Keratinocyte (primary cell): Measurements from ENCODE around the gene CFAP299. TPM values are rescaled to one million over a fixed set of nuclear protein-coding genes. Genes with fewer than 3 reads are reported as not detected.
"Not testable (repeated sequence)": the region's sequence is repeated elsewhere in the genome, so short reads cannot be mapped to it uniquely, and the experiment has no call there.

ENCODE experiments used
- DNase-seq: peaks from one replicate; pipeline ENCODE4 v3.0.0-alpha.2; 2011; ENCODE audit warnings: low read depth, missing footprints, low spot score
- FAIRE-seq: peaks from 2 replicates; lab custom pipeline; 2011; peaks lifted over from hg19 to GRCh38; lab: Jason Lieb, UNC
- H2AFZ ChIP-seq: 2 replicates; pipeline ENCODE4 v1.6.0; 2012; ENCODE audit warnings: low read length, control low read depth, inconsistent platforms; ENCODE audit not compliant: control insufficient read depth
- H3K27ac ChIP-seq: 2 replicates; pipeline ENCODE4 v1.5.1; 2011; ENCODE audit warnings: low read length; ENCODE audit not compliant: control insufficient read depth, insufficient read depth
- H3K27me3 ChIP-seq: 3 replicates; pipeline ENCODE4 v1.6.0; 2011; ENCODE audit warnings: low read length; ENCODE audit not compliant: control insufficient read depth, insufficient read depth; ENCODE audit errors: extremely low read depth
- H3K36me3 ChIP-seq, 2 experiments: 2 replicates in 1 of 2; 3 replicates in 1 of 2; pipeline ENCODE4 v1.5.1; 2011; ENCODE audit warnings: low read length in 2 of 2, mild to moderate bottlenecking in 1 of 2; ENCODE audit not compliant: control insufficient read depth in 2 of 2, insufficient read depth in 2 of 2; ENCODE audit errors: extremely low read depth in 1 of 2
- H3K4me1 ChIP-seq: 3 replicates; pipeline ENCODE4 v1.5.1; 2011; ENCODE audit warnings: low read length; ENCODE audit not compliant: control insufficient read depth, insufficient read depth; ENCODE audit errors: extremely low read depth
- H3K4me2 ChIP-seq: 3 replicates; pipeline ENCODE4 v1.6.0; 2011; ENCODE audit warnings: low read depth, low read length; ENCODE audit not compliant: control insufficient read depth, insufficient read depth; ENCODE audit errors: extremely low read depth
- H3K4me3 ChIP-seq, 3 experiments: fragments of 200-600 bp in 1 of 3; sonication (generic) in 1 of 3; 2 replicates in 2 of 3; 3 replicates in 1 of 3; pipeline ENCODE4 v1.5.1; 2011 to 2016; ENCODE audit warnings: low read length in 3 of 3, mild to moderate bottlenecking in 3 of 3, control low read depth in 2 of 3, inconsistent platforms in 1 of 3, low read depth in 1 of 3, mixed read lengths in 1 of 3, mixed run types in 1 of 3, moderate library complexity in 1 of 3; ENCODE audit not compliant: control insufficient read depth in 2 of 3, insufficient read depth in 2 of 3; ENCODE audit errors: extremely low read depth in 1 of 3
- H3K79me2 ChIP-seq: 2 replicates; pipeline ENCODE4 v1.6.0; 2012; ENCODE audit warnings: low read length; ENCODE audit not compliant: control insufficient read depth, insufficient read depth
- H3K9ac ChIP-seq: 3 replicates; pipeline ENCODE4 v1.6.0; 2011; ENCODE audit warnings: low read length; ENCODE audit not compliant: control insufficient read depth, insufficient read depth; ENCODE audit errors: extremely low read depth
- H3K9me1 ChIP-seq: 3 replicates; pipeline ENCODE4 v1.6.0; 2011; ENCODE audit warnings: low read length; ENCODE audit not compliant: control insufficient read depth, insufficient read depth; ENCODE audit errors: extremely low read depth
- H3K9me3 ChIP-seq: 2 replicates; pipeline ENCODE4 v1.5.1; 2012; ENCODE audit warnings: low read depth, low read length; ENCODE audit not compliant: control insufficient read depth
- H4K20me1 ChIP-seq: 3 replicates; pipeline ENCODE4 v1.6.0; 2011; ENCODE audit warnings: low read length; ENCODE audit not compliant: control insufficient read depth, insufficient read depth; ENCODE audit errors: extremely low read depth
- EZH2 ChIP-seq: IDR thresholded peaks from one replicate; pipeline ENCODE4 v1.6.1; 2012; ENCODE audit warnings: inconsistent platforms, mild to moderate bottlenecking, low read length, moderate library complexity
- dilution Hi-C: fragments of 300-500 bp; cut with MboI; formaldehyde crosslinking; loops from one replicate; pipeline ENCODE4 v1.7.0; 2020; ENCODE audit warnings: low sequenced_read_pairs; ENCODE audit not compliant: extremely low pct_ligation_motif_present
- polyA plus RNA-seq, 5 experiments: library from polyadenylated mRNA; depleted of rRNA in 3 of 5; stranded (reverse) in 3 of 5; stranded (forward) in 1 of 5; unstranded in 1 of 5; fragments of >200 nt; gene quantifications; 1 replicate in 1 of 5; 2 replicates in 3 of 5; 3 replicates in 1 of 5; pipeline versions ENCODE4 v1.2.1 to v1.2.3, GENCODE V29; 2011 to 2012; ENCODE audit warnings: missing spikeins in 2 of 5, low read depth in 1 of 5, low replicate concordance in 1 of 5
- TF ChIP-seq, protein P1 (sequence below), 3 experiments: IDR thresholded peaks in 1 of 3; conservative IDR thresholded peaks in 1 of 3; optimal IDR thresholded peaks in 1 of 3; 2 replicates in 2 of 3; 3 replicates in 1 of 3; pipeline versions ENCODE3 to v1.5.1; 2011; ENCODE audit warnings: low read length in 3 of 3, mild to moderate bottlenecking in 3 of 3, moderate library complexity in 2 of 3, control low read depth in 1 of 3, inconsistent platforms in 1 of 3; ENCODE audit not compliant: insufficient read depth in 2 of 3; ENCODE audit errors: extremely low read depth in 1 of 3

Gene CFAP299
- polyA plus RNA-seq, 1 donor (not counting 4 experiments of a cell fraction or from before 2014, with no cell fraction given): 0.14 TPM

GRCh38 chr4:80740375-80740774, 404.8 kb downstream of the CFAP299 start:
- Histone ChIP-seq H3K4me2 (no peak overlapping the region), H3K4me1 (no peaks in the 10 kb centered on the region), H3K36me3 (no peaks in the 10 kb centered on the region), H3K79me2 (no peaks in the 10 kb centered on the region), H2AFZ (no peak overlapping the region), H4K20me1 (no peaks in the 10 kb centered on the region), H3K9ac (no peak overlapping the region), H3K4me3 (no peak overlapping the region), H3K27ac (no peak overlapping the region), H3K27me3 (no peaks in the 10 kb centered on the region), H3K9me3 (no peaks in the 10 kb centered on the region), H3K9me1 (no peaks in the 10 kb centered on the region)
- FAIRE-seq: no peak
- TF ChIP-seq, protein P1, sequence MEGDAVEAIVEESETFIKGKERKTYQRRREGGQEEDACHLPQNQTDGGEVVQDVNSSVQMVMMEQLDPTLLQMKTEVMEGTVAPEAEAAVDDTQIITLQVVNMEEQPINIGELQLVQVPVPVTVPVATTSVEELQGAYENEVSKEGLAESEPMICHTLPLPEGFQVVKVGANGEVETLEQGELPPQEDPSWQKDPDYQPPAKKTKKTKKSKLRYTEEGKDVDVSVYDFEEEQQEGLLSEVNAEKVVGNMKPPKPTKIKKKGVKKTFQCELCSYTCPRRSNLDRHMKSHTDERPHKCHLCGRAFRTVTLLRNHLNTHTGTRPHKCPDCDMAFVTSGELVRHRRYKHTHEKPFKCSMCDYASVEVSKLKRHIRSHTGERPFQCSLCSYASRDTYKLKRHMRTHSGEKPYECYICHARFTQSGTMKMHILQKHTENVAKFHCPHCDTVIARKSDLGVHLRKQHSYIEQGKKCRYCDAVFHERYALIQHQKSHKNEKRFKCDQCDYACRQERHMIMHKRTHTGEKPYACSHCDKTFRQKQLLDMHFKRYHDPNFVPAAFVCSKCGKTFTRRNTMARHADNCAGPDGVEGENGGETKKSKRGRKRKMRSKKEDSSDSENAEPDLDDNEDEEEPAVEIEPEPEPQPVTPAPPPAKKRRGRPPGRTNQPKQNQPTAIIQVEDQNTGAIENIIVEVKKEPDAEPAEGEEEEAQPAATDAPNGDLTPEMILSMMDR (optimal IDR thresholded peaks at IDR 0.05 in 1 of 3, IDR thresholded peaks at IDR 0.05 in 1 of 3, conservative IDR thresholded peaks at IDR 0.05 in 1 of 3; ENCODE audit: extremely low read depth in 1 of 3, insufficient read depth in 2 of 3, low read length in 3 of 3): no peak
- no peak for TF ChIP-seq EZH2
- dilution Hi-C loops: no loop called here
- no peak for DNase-seq

DNA sequence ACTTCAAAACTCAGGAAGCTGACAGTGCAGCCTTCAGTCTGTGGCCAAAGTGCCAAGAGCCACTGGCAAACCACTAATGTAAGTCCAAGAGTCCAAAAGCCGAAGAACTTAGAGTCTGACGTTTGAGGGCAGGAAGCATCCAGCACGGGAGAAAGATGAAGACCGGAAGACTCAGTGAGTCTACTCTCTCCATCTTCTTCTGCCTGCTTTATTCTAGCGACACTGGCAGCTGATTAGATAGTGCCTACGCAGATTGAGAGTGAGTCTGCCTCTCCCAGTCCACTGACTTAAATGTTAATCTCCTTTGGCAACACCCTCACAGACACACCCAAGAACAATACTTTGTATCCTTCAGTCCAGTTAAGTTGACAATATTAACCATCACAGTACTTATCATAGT, 414.0 kb downstream of the CFAP299 start:
- H3K27ac ChIP-seq, H3K79me2 ChIP-seq, H3K9ac ChIP-seq, DNase-seq, H3K9me1 ChIP-seq, dilution Hi-C loops, FAIRE-seq, H3K4me1 ChIP-seq, H3K36me3 ChIP-seq, H3K4me2 ChIP-seq, H3K4me3 ChIP-seq, H3K9me3 ChIP-seq, H4K20me1 ChIP-seq, H2AFZ ChIP-seq, H3K27me3 ChIP-seq: not testable (repeated sequence)

GRCh38 chr4:80751200-80751599, 415.7 kb downstream of the CFAP299 start:
- FAIRE-seq (no peak), DNase-seq (no peak)
- no peaks in the 10 kb centered on the region for H3K4me1 ChIP-seq

More at GRCh38 chr4:80751200-80751599, 415.7 kb downstream of the CFAP299 start:
- H3K79me2 ChIP-seq: no peaks in the 10 kb centered on the region
- H3K4me2 ChIP-seq: no peak overlapping the region
- H3K4me3 ChIP-seq: no peak overlapping the region
- no peaks in the 10 kb centered on the region for H4K20me1 ChIP-seq
- TF ChIP-seq EZH2: no peak
- TF ChIP-seq, protein P1 (optimal IDR thresholded peaks at IDR 0.05 in 1 of 3, IDR thresholded peaks at IDR 0.05 in 1 of 3, conservative IDR thresholded peaks at IDR 0.05 in 1 of 3; ENCODE audit: extremely low read depth in 1 of 3, insufficient read depth in 2 of 3, low read length in 3 of 3): no peak
- H3K27me3 ChIP-seq: no peaks in the 10 kb centered on the region
- dilution Hi-C loops: no loop called here
- H3K9me1 ChIP-seq: no peaks in the 10 kb centered on the region
- no peaks in the 10 kb centered on the region for H3K9me3 ChIP-seq
- no peak overlapping the region for H3K27ac ChIP-seq
- H3K9ac ChIP-seq: no peak overlapping the region
- no peak overlapping the region for H2AFZ ChIP-seq
- H3K36me3 ChIP-seq: no peaks in the 10 kb centered on the region
